Peyer's patch (tissue), 4 donors: ENCODE data around the gene SMIM20.

Experiments used
- CTCF ChIP-seq, 6 experiments: fragments of 450-650 bp in 4 of 6; fragments of 200-600 bp in 2 of 6; sonication (generic) in 1 of 6; IDR thresholded peaks; one replicate each; pipeline ENCODE4 v1.5.1; 2017 to 2019; ENCODE audit warnings: antibody characterized with exemption in 6 of 6, mild to moderate bottlenecking in 3 of 6, moderate library complexity in 1 of 6
- POLR2A ChIP-seq, 2 donors: fragments of 450-650 bp; IDR thresholded peaks; one replicate each; pipeline ENCODE4 v1.5.1; 2017; ENCODE audit warnings: antibody characterized with exemption in 2 of 2, mild to moderate bottlenecking in 2 of 2, moderate library complexity in 2 of 2

- TF ChIP-seq CTCF (IDR thresholded peaks at IDR 0.05) = no peak
- no peak for TF ChIP-seq POLR2A (IDR thresholded peaks at IDR 0.05)
These were observed 9.3 kb upstream of the SMIM20 start for GRCh38 chr4:25904748-25905082.
